ENCODE results near the gene ALCAM.
A peak's percentile ranks its signal among the peaks of the same experiment; 100 is the strongest.
"Not testable (repeated sequence)": the region's sequence is repeated elsewhere in the genome, so short reads cannot be mapped to it uniquely, and the experiment has no call there.

ALCAM gene

GRCh38 chr3:105356988-105357387 is 9.7 kb upstream of the ALCAM start:
- no peak for DNase-seq

- DNase-seq: no peak
These were observed 7.5 kb upstream of the ALCAM start for GRCh38 chr3:105359098-105359762.

- DNase-seq: no peak
These were observed 6.7 kb upstream of the ALCAM start for GRCh38 chr3:105360003-105360402.

GRCh38 chr3:105362021-105362665 is 4.6 kb upstream of the ALCAM start:
- no peak for DNase-seq

GRCh38 chr3:105364128-105364527 is 2.6 kb upstream of the ALCAM start:
- no peak for DNase-seq

- no peak for DNase-seq
These were observed 1.7 kb upstream of the ALCAM start for GRCh38 chr3:105365081-105365390.

GRCh38 chr3:105365391-105366325 is 1.1 kb upstream of the ALCAM start:
- DNase-seq: peak; percentile 94

- peak; percentile 87 for DNase-seq
These were observed 325 bp downstream of the ALCAM start for GRCh38 chr3:105367063-105367405.

GRCh38 chr3:105367406-105368213 is 901 bp downstream of the ALCAM start:
- peak; percentile 99 for DNase-seq

- DNase-seq: peak; percentile 95
These were observed 2.1 kb downstream of the ALCAM start for GRCh38 chr3:105368566-105369499.

GRCh38 chr3:105369500-105370371 is 3.0 kb downstream of the ALCAM start:
- DNase-seq: peak; percentile 79

GRCh38 chr3:105373383-105373782 is 6.7 kb downstream of the ALCAM start:
- DNase-seq: no peak

- no peak for DNase-seq
These were observed 9.2 kb downstream of the ALCAM start for GRCh38 chr3:105375750-105376511.

- no peak for DNase-seq
These were observed 11.0 kb downstream of the ALCAM start for GRCh38 chr3:105377716-105378115.

- no peak for DNase-seq
These were observed 18.5 kb downstream of the ALCAM start for GRCh38 chr3:105385179-105385578.

- peak; percentile 56 for DNase-seq
These were observed 19.3 kb downstream of the ALCAM start for GRCh38 chr3:105385819-105386508.

- peak; percentile 26 for DNase-seq
These were observed 20.5 kb downstream of the ALCAM start for GRCh38 chr3:105387122-105387751.

GRCh38 chr3:105388176-105388575 is 21.5 kb downstream of the ALCAM start:
- no peak for DNase-seq

GRCh38 chr3:105389759-105390158 is 23.1 kb downstream of the ALCAM start:
- not testable (repeated sequence) for DNase-seq
